K562 (cell line): ENCODE measurements around the gene GPAT3. TPM values are rescaled to one million over a fixed set of nuclear protein-coding genes. Genes with fewer than 3 reads are reported as not detected.
A peak's percentile ranks its signal among the peaks of the same experiment; 100 is the strongest.

Experiments used
- BCOR ChIP-seq: fragments of 450-650 bp; IDR thresholded peaks from 2 replicates; pipeline ENCODE4 v1.6.1; 2016
- CREB3 ChIP-seq: fragments of 450-650 bp; conservative IDR thresholded peaks from 2 replicates; pipeline ENCODE4 v1.6.1; 2016; ENCODE audit warnings: missing genetic modification characterization, low read depth, mild to moderate bottlenecking, missing compliant biosample characterization, moderate library complexity
- ELF1 ChIP-seq: fragments of 200-800 bp; sonication (Bioruptor generic); IDR thresholded peaks from 2 replicates; pipeline ENCODE4 v1.6.1; 2016; ENCODE audit warnings: missing genetic modification characterization, missing compliant biosample characterization
- KAT2B ChIP-seq: IDR thresholded peaks from one replicate; pipeline ENCODE4 v1.6.1; 2012; ENCODE audit warnings: low read depth, mild to moderate bottlenecking, control low read depth, inconsistent platforms, low read length, moderate library complexity
- PURB ChIP-seq: sonication (generic); formaldehyde crosslinking; IDR thresholded peaks from 2 replicates; pipeline ENCODE4 v1.9.0; 2021; ENCODE audit warnings: low read depth, mild to moderate bottlenecking, missing genetic modification reagents
- RBM14 ChIP-seq: fragments of 200-400 bp; formaldehyde crosslinking; IDR thresholded peaks from 2 replicates; pipeline ENCODE4 v1.6.1; 2018; ENCODE audit warnings: low read depth, mild to moderate bottlenecking, low read length, moderate library complexity, borderline replicate concordance; ENCODE audit not compliant: insufficient read depth
- STAT5A ChIP-seq: IDR thresholded peaks from 2 replicates; pipeline ENCODE4 v1.6.1; 2012; ENCODE audit warnings: low read length, inconsistent platforms, borderline replicate concordance
- ZNF589 ChIP-seq: fragments of 200-800 bp; sonication (Bioruptor generic); IDR thresholded peaks from 2 replicates; pipeline ENCODE4 v1.6.1; 2016; ENCODE audit warnings: low read depth, missing genetic modification characterization, missing compliant biosample characterization
- polyA plus RNA-seq, 8 experiments: library from polyadenylated mRNA; depleted of rRNA in 4 of 8; stranded (reverse) in 5 of 8; unstranded in 3 of 8; fragments of >200 nt; fragmentation: Nextera tagmentation in 2 of 8; fragmentation: Illumina TruSeq in 1 of 8; extraction: Ambion mirVana in 2 of 8; extraction: Trizol in 1 of 8; gene quantifications; 2 replicates each; pipeline versions ENCODE4 v1.2.1 to v1.2.3, GENCODE V29; 2011 to 2014; ENCODE audit warnings: inconsistent platforms in 1 of 8, missing spikeins in 1 of 8
- total RNA-seq, 7 experiments: library from RNA; depleted of rRNA in 6 of 7; stranded (reverse); fragments of >200 nt in 6 of 7; fragmentation: Illumina TruSeq in 2 of 7; extraction: Trizol in 2 of 7; gene quantifications; 2 replicates each; pipeline versions ENCODE4 v1.2.1 to v1.2.3, GENCODE V29; 2011 to 2021; ENCODE audit warnings: low replicate concordance in 1 of 7
- TF ChIP-seq, protein P1 (sequence below): fragments of 450-650 bp; IDR thresholded peaks from one replicate; pipeline ENCODE4 v1.6.1; 2018; ENCODE audit warnings: mild to moderate bottlenecking, moderate library complexity; ENCODE audit not compliant: partially characterized antibody
- TF ChIP-seq, protein P2 (sequence below), 2 experiments: IDR thresholded peaks; 2 replicates each; pipeline ENCODE4 v1.6.1; 2011; ENCODE audit warnings: borderline replicate concordance in 1 of 2, control low read depth in 1 of 2, low read depth in 1 of 2, low read length in 1 of 2, mild to moderate bottlenecking in 1 of 2, mixed read lengths in 1 of 2, moderate library complexity in 1 of 2; ENCODE audit not compliant: insufficient read depth in 1 of 2, insufficient read length in 1 of 2, poor library complexity in 1 of 2, severe bottlenecking in 1 of 2; ENCODE audit errors: extremely low read depth in 1 of 2

Gene GPAT3
- total and polyA plus RNA-seq, 9 of the 15 experiments (the other 6 are each of a cell fraction or from before 2014, with no cell fraction given), result 4.1 to 16.1 (median 13.1) TPM

- TF ChIP-seq, protein P1, sequence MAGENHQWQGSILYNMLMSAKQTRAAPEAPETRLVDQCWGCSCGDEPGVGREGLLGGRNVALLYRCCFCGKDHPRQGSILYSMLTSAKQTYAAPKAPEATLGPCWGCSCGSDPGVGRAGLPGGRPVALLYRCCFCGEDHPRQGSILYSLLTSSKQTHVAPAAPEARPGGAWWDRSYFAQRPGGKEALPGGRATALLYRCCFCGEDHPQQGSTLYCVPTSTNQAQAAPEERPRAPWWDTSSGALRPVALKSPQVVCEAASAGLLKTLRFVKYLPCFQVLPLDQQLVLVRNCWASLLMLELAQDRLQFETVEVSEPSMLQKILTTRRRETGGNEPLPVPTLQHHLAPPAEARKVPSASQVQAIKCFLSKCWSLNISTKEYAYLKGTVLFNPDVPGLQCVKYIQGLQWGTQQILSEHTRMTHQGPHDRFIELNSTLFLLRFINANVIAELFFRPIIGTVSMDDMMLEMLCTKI, result no peak
- TF ChIP-seq RBM14 (no peak), KAT2B (no peak), ELF1 (tag) (no peak), PURB (CRISPR knock-in tag) (no peak), BCOR (no peak), CREB3 (tag) (peak; percentile 74), ZNF589 (peak; percentile 66; the same call in 1 of the 2 replicates), STAT5A (peak; percentile 9; the same call in 1 of the 2 replicates)
- TF ChIP-seq, protein P2, sequence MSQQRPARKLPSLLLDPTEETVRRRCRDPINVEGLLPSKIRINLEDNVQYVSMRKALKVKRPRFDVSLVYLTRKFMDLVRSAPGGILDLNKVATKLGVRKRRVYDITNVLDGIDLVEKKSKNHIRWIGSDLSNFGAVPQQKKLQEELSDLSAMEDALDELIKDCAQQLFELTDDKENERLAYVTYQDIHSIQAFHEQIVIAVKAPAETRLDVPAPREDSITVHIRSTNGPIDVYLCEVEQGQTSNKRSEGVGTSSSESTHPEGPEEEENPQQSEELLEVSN (IDR thresholded peaks at IDR 0.05; ENCODE audit: borderline replicate concordance in 1 of 2, extremely low read depth in 1 of 2, insufficient read depth in 1 of 2, insufficient read length in 1 of 2, low read depth in 1 of 2, low read length in 1 of 2, poor library complexity in 1 of 2, severe bottlenecking in 1 of 2), result peak in 1 of 2 experiments; percentile 16
These were observed 12.4 kb downstream of the GPAT3 start (continued) for GRCh38 chr4:83548151-83548905.
